NOMO-1 (cell line): ENCODE results near the gene LMO1.

Experiments used
- DNase-seq, 2 experiments: peaks; one replicate each; lab custom pipeline; 2025; ENCODE audit not compliant: unreplicated experiment in 2 of 2; lab: John Stamatoyannopoulos, UW

LMO1 gene

DNA sequence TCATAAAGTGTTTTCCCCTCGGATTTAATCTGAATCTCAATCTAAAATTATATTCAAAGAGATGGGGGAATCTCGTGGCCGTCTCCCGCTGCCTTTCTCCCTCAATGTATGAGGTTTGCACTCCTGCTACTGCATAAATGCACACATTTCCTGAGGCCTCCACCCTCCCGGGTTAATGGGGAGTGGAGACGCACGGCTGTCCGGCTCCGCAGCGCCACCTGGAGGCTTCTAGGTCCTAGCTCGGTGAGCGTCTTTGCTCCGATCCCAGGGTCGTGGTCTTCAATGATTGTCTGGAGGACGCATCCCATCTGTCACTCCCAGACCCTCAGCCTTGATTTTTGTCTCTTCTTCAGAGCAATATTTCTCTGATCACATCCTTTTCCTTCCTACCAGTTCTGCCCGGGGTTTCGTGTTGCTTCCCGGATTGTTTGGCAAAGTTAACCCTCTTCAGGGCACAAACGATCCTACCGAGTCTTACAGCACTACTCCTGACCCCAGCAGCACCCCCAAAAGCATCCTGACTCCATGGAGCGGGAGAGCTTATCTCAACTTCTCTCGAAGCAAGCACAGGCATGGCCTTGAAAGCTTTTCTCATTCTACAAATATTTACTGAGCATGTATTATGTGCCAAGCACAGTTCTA, at the start of gene LMO1:
LMO1 (minus strand) TSS at position 110 of the 642 bp plus-strand sequence. CDS start 516 bp downstream, outside the sequence.
- peak; percentile 63 to 64 for DNase-seq

DNA sequence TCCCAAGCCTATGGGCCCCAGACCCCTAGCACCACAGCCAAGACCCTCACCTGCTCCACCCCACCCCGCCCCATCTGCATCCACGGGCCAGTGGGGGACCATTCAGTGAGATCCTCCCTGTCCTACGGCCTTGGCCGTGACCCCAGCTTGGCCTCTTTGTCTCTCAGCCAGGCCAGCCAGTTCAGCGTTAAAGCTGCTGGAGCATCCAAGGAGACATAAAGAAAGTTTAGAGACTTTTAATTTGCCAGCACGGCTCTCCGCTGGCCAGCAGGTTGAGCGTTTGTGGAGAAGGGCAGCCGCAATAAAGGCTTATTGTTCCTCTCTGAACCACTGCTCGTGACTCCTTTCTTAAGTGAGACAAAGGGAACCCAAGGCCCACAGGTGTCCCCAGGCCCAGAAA, 49.3 kb upstream of the LMO1 start:
- no peak for DNase-seq

DNA sequence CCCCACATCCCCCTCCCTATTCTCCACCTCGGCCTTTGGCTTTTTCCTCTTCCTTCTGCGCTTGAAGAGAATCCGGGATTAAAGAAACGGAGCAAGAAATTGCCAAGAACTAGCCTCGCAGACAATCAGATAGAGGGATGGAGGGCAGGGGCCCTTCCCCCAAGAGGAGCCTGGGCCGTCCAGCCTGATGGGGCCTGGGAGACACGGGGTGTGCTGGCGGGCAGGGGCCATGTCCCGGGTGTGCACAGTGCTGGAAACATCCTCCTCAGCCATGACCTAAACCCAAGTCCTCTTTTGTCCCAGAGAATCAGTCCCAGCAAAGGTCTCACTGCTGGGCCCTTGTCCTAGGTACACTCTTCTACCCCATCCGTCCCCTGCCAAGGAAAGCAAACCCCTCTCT, 47.7 kb upstream of the LMO1 start:
- DNase-seq = no peak

DNA sequence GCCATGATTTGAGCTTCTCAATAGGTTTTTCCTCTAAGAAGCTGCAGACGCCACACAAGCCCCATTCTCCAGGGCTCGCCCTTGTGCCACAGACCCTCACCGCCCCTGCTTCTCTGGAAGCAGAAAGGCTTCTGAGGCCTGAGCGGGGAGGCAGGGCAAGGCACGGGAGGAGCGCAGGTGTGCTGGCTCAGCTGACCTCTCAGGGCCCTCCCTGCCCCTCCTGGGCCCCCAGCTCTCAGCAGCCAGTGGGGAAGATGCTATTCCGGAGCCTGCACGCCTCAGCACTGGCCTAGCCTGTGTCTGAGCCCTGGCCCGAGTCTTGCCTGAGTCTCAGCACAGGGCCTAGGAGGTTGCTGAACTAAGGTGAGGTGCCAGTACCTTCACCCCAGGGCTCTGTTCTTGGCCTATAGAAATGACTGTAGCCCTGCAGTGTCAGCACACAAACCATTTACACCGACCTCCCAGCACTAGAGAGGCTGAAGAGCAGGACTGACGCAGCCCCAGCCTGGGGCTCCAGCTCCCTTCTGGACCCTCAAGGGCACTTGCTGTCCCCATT, 47.1 kb upstream of the LMO1 start:
- no peak for DNase-seq

DNA sequence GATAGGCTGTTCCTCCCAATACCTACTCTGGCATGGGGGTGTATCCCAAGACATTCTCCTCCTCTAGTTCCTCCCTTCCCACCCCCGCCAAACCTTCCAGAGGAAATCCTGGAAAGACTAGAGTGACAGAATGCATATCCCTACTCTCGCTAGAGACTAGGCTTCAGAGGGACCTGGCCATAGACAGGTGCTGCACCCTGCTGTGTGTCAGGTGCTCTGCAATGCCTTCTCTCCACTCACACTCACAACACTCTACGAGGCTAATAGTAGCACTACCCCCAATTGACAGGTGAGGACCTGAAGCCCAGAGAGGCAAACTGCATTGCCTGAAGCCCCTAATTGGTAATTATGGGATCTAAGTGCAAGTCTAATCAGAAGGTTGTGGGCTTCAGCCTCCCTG, 46.2 kb upstream of the LMO1 start:
- DNase-seq = no peak

DNA sequence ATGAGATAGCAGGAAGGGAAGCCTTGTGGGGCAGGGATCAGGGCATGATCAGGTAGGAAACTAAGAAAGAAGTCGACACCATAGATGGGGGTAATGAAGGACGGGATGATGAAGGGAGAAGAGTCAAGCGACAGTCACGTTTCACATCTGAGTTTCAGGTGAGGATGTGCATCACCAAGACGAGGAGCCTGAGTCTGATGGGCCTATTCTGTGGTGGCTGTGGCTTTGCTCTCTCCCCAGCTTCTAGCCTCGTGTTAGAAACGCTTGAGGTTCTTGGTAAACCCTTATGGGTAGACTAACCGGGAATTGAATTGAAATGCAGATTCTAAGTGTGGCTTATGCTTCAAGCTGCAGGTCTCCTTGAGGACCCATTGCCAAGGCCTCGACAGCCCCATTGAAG, 45.6 kb upstream of the LMO1 start:
- no peak for DNase-seq

DNA sequence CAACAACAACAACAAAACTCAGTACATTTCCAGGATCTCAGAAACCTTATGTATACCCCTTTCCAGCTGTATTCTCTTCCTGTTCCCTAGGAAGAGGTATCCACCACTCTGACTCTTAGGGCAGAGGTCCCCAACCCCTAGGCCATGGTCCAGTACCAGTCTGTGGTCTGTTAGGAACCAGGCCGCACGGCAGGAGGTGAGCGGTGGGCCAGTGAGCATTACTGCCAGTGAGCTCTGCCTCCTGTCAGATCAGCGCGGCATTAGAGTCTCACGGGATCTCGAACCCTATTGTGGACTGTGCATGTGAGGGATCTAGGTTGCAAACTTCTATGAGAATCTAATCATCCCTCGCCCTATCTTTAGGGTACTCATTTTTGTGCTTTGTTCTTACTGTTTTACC, 43.9 kb upstream of the LMO1 start:
- no peak for DNase-seq

DNA sequence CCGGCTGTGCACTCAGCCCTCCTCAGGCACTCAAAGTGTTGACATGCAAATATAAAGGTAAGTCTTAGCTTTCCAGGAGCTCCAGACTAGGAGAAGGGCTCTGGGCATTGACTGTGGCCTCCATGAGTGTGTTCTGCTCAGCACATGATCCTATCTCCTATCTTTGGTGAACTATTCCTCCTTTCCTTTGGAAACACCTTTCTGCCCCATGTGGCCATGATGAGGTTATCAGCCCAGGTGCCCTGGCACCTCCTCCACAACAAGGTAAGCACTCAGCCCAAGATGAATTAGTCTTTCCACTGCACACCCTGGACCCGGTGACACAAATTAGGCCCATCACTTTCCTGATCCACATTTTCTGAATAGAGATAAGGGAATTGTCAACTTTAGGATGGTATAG, 37.9 kb upstream of the LMO1 start:
- no peak for DNase-seq

DNA sequence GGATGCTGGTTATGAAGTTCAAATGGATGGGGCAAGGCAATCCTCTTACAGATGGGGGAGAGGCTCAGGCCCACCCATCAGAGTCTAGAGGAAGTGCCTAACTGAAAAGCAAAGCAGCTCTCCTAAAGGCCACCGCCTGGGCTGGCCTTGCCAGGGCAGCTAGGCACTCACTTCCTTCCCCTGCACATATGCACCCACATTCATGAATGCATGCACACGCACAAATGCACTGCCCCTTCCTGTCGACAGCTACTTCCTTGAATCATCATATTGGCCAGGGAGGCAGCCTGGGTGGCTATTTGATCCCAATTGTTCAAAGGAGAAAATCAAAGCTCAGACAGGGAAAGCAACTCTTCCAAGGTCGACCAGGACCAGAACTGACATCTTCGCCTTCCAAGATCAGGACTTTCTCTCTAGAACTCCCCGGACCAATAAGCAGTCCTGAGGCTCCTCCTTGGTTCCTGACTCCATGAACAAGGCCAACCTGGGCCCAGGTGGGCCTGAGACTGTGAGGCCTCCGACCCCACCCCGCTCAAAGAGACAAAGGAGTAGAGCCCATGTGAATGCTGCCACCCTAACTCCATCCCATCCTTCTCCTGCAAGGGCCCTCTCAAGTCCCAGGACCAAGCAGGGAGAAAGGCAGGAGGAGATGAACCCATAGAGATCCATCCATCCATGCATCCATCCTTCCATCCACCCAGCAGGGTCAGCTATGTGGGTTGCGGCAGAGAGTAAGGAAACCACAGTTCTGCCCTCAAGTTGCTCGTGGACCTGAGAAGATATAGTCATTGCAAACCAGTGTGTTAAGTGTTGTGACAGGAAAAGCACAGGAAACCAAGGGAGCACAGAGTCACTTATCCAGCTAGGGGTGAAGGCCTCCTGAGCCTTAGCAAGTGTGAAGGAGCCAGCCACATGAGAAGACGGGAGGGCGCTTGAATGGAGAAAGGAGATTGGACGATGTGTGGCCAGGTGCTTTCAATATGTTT, 35.4 kb upstream of the LMO1 start:
- DNase-seq = no peak

DNA sequence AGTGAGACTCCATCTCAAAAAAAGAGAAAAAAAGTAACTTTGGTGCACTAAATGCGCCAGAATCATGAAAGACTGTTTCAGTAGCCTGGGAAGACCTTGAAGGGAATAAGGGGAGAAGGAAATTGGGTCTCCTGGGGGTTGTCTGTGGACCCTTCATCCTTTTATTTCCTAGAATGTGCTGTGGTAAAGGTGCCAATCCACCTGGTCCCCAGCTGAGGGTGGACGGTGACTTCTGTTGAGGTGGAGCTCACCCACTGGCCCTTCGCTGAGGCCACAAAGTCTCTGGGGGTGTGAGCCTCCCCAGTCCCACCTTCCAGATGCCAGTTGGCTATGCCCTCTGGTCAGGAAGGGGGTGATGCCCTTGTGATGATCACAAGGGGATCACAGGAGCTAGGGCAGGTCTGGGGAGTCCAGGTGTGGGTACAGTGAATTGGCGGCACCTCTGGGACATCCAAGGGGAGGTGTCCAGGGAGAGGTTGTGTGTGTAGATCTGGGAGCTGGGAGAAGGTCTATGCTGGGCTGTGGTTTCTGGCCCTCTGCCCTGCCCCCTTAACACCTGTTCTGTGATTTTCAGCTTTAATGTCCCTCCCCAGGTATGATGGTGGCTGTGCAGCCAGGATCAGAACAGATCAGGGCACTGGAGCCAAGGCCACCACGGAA, 34.2 kb upstream of the LMO1 start:
- no peak for DNase-seq

DNA sequence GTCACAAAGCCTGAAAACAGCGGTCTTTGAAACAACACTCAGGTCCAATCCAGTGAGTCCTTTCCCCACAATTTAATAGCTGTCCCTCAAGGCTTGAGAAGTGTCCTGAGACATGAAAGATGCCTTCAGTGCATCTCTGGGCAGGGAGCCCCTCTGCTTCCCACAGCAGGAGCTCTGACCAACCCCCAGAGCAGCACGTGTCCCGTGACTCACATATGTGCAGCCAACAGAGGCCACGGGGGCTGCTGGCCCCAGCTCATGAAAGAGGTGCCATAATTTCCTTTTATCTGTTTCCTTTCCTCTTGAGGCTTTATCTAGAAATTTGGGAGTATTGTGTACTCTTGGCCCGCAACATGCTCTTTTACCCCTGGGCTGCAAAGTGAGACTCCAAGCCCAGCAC, 33.2 kb upstream of the LMO1 start:
- DNase-seq = no peak

DNA sequence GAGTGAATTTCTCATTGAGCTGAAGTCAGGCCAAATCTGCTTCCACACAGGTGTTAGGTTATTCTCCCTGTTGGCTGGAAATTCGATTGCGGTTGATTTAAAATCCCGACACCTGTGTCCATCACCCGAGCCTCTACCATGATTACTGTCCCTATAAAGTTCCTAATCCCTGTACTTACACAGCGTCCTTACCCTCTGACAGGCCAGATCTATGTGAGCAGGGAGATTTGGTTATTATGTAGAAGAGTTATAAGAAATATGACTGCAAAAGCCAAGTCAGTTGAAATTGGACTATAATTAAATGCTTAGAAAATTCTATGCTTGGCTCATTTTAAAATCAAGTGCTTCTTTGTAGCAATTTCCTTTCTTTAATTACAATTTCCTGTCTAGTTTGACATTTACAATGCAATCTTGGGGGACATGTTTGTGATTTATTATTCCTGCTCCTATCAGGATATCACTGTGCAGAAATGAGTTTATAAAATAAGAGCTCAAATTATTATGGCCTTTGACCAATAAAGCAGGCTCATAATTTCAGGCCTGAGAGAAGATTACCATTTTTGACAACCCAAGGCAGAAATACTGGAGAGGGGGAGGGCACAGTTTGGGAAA, 32.5 kb upstream of the LMO1 start:
- DNase-seq = no peak

DNA sequence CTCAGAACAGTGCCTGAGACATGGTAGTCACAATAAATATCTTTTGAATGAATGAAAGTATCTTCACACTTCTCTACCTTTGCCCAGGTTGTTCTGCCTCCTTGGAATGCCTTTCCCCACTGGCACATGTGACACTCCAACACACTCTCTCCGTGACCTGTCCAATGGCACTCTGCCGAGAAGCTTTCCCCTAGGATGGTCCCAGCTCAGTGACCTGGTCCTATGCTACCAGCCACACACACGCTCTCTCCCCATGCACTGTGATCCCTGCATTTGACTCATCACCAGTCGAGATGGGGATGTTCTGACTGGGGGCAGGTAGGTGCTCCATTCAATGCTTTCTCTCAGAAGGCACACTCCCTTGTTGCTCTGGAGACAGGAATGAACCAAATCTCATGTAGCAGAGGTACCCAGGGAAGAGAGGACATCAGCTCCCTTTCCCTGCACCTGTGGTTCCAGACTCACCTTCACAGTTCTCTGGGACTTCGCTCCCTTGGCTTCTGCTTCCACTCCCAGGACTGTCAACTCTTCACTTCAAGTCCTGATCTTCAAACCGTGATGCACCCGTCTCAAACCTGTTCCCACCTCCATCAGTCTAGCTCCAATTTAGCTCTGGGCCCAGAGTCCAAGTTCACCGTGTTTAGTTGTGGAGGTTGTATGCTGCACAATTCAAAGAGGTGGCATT, 30.7 kb upstream of the LMO1 start:
- DNase-seq = no peak

DNA sequence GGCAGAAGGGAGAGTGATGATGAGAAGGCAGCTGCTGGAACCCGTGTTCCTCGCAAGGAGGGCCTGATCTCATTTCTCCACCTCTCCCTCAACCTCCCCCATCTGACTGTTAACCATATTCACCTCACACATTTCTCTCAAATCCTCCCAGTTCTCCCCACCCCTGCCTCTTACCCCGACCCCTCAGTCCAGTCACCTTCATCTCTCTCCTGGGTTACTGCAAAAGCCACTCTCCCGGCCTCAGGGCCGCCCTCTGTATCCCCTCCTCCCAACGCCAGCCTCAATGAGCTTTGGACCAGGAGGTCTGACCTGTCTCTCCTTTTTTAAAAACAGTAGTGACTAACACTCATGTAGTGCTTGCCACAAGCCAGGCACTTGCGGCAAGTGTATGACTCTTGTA, 29.5 kb upstream of the LMO1 start:
- DNase-seq = no peak

DNA sequence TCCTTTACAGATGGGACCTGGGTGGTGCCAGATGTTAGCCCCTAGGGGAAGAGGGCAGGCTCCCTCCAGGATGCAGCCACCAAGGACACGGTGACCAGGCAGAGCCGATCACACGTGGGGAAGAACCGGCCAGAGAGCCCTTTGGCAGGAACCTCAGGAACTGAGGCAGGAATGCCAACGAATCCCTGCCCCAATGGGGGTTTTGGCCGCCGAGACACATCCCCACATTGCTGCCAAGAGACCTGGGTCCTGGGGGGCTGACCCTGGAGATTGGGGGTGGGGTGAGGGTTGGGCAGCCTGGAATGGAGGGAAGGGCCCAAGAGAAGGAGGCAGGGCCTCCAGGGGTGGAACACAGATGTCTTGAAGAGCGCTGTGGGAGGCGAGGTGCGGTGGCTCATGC, 28.7 kb upstream of the LMO1 start:
- no peak for DNase-seq

DNA sequence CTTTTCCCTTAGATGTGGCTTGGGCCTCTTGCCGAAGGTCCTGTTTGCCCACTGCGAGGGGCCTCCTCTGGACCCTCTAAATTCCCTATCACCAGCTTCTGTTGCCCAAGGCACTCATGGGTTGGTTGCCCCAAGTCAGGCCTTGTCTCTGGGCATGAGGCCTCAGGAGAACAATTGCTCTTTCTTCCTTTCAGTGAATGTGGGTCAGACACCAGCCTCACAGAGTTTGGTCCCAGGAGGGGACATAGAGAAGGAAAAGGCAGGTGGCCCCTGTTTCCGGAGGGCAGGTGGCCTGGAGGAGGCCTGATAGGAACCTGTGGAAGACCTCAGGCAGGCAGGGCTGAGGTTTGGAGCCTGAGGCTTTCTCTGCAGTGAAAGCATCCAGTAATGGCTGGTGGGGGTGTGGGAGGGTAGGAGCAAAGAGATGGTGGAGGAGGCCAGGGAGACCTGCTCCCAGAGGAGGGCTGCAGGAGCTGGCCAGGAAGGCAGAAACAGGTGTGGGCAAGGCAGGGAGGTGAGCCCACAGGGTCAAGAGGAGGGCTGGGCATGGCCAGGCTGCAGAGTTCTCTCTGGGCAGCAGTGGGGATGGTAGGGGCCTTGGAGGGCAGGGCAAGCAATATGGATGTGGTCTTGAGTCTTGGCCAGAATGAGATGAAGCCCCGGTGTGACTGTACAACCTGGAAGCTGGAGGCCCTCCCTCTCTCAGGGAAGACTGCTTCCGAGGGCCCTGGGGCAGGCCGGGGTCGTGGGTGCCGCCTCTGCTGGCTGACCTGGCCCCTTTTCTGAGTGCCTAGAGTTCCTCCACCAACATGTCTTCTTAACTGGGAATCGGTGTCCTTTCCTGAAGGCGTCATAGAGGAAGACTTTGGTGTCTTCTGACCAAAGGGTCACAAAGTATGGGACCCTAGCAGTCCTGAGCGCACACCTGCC, 28.0 kb upstream of the LMO1 start:
- DNase-seq = no peak

DNA sequence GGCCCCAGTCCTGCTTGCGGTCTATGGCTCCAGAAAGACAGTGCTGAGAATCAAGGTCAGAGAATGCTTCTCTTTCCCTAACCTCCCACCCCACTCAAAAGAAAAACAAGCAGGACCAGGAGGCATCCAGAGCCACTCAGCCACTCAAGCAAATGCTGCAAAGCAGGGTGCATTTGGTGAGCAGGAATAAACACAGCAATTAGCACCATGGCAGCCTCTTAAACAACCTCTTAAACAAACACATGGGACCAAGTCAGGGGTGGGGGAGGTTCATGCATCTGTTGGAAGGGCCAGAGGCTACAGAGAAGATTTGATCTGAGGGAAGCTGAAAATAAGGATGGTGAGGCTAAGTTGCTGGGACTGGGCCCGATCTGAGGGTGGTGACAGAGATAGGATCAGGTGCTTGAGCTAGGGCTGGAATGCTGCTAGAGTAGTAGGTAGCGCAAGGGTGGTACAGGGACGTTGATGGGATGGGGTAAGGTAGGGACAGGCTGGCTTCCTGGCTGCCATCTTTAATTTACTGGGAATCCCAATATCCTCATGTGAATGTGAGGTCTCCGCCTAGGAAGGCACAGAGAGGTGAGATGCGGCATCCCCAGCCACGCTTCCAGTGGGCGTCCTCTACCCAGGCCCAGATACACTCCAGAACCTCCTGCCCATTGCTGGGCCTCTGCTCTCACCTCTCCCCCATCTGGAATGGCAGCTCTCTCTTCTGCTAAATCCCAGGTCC, 26.6 kb upstream of the LMO1 start:
- no peak for DNase-seq

DNA sequence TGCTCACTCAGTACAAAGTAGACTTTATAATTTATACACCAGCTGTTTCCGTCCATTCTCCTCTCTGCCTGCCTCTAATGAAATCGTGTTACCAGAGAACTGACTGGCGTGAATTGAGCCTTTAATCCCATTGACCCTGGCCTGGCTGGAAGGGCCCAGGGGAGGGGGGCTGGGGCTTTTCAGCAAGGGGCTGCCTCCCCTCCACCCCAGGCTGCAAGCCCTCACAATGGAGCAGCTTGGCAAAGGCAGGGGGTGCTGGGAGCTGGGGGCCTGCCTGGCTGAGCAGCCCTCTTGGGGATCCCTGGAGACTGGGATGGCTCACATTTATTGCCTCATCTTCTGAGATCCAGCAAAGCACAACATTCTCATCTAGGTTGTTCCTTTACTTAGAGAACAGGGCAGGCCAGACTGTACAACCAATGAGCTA, 25.8 kb upstream of the LMO1 start:
- DNase-seq = no peak
